K562 (cell line): ENCODE results near the gene CARD14. TPM values are rescaled to one million over a fixed set of nuclear protein-coding genes. Genes with fewer than 3 reads are reported as not detected.

Experiments
- ATAC-seq: fragments of 200-7000 bp; cut with Tn5 transposase; 3 replicates; pipeline ENCODE4 v1.9.1; 2020; ENCODE audit warnings: moderate library complexity
- BruUV-seq: library from RNA; stranded (reverse); fragments of 400-500 nt; replicated peaks from 2 replicates; lab custom pipeline; 2021; lab: Mats Ljungman, UMichigan
- CTCF ChIA-PET: fragments of 300-600 bp; formaldehyde crosslinking; extraction: SDS; loops from one replicate; lab custom pipeline; 2021; ENCODE audit warnings: low intra/inter-chr PET ratio; lab: Yijun Ruan, JAX
- POLR2A ChIA-PET: fragments of 300-600, 350-650 bp; sonication (Branson Sonifier 250); formaldehyde crosslinking; extraction: SDS; loops from one replicate; lab custom pipeline; 2021; ENCODE audit warnings: antibody characterized with exemption, inconsistent platforms; lab: Yijun Ruan, JAX
- DNase-seq, 4 experiments: peaks; one replicate each; pipeline versions ENCODE4 v3.0.0 to v3.0.0-alpha.2; 2011 to 2018; ENCODE audit warnings: low spot score in 3 of 4, mixed read lengths in 3 of 4; ENCODE audit errors: extremely low read depth in 1 of 4
- FAIRE-seq: peaks from 2 replicates; lab custom pipeline; 2011; peaks lifted over from hg19 to GRCh38; lab: Jason Lieb, UNC
- H2AFZ ChIP-seq: 2 replicates; pipeline ENCODE4 v1.6.0; 2011; ENCODE audit warnings: low read depth, low read length, control low read depth, inconsistent platforms
- H3K27ac ChIP-seq: fragments of 200-600 bp; 3 replicates; pipeline ENCODE4 v1.8.0; 2011; ENCODE audit warnings: low read depth, mild to moderate bottlenecking, control low read depth, inconsistent platforms, low read length, moderate library complexity, mixed read lengths; ENCODE audit errors: extremely low read depth
- H3K27me3 ChIP-seq, 2 experiments: fragments of 300-600 bp in 1 of 2; 2 replicates in 1 of 2; 3 replicates in 1 of 2; pipeline versions ENCODE4 v1.6.0 to v1.8.0; 2011; ENCODE audit warnings: inconsistent platforms in 2 of 2, low read length in 2 of 2, mild to moderate bottlenecking in 1 of 2, mixed read lengths in 1 of 2, moderate library complexity in 1 of 2; ENCODE audit not compliant: control insufficient read depth in 2 of 2, insufficient read depth in 2 of 2
- H3K36me3 ChIP-seq: fragments of 300-600 bp; 3 replicates; pipeline ENCODE4 v1.8.0; 2011; ENCODE audit warnings: mild to moderate bottlenecking, low read length, inconsistent platforms; ENCODE audit not compliant: control insufficient read depth, insufficient read depth
- H3K4me1 ChIP-seq, 2 experiments: fragments of 200-600 bp in 1 of 2; replicated peaks in 1 of 2; 2 replicates in 1 of 2; 3 replicates in 1 of 2; pipeline versions ENCODE4 v1.5.1 to v1.8.0; 2011; ENCODE audit warnings: inconsistent platforms in 2 of 2, low read length in 2 of 2, mild to moderate bottlenecking in 1 of 2, mixed read lengths in 1 of 2, moderate library complexity in 1 of 2; ENCODE audit not compliant: control insufficient read depth in 2 of 2, insufficient read depth in 2 of 2
- H3K4me2 ChIP-seq: 2 replicates; pipeline ENCODE4 v1.6.1; 2011; ENCODE audit warnings: low read length, control low read depth, inconsistent platforms, mixed read lengths; ENCODE audit not compliant: insufficient read depth
- H3K4me3 ChIP-seq: fragments of 200-600 bp; sonication (generic), shearing (Covaris generic); 2 replicates; pipeline ENCODE4 v1.5.1; 2016; ENCODE audit warnings: control low read depth, inconsistent platforms
- H3K79me2 ChIP-seq: fragments of 200-600 bp; 3 replicates; pipeline ENCODE4 v1.8.0; 2011; ENCODE audit warnings: low read length, inconsistent platforms; ENCODE audit not compliant: control insufficient read depth, insufficient read depth
- H3K9ac ChIP-seq, 2 experiments: 2 replicates each; pipeline versions ENCODE4 v1.6.0 to v1.6.1; 2011; ENCODE audit warnings: low read depth in 2 of 2, low read length in 2 of 2, control low read depth in 1 of 2, inconsistent platforms in 1 of 2, mild to moderate bottlenecking in 1 of 2, mixed read lengths in 1 of 2; ENCODE audit not compliant: insufficient read depth in 1 of 2
- H3K9me1 ChIP-seq: one replicate; pipeline ENCODE4 v1.6.0; 2011; ENCODE audit warnings: inconsistent platforms, mild to moderate bottlenecking, low read length, moderate library complexity; ENCODE audit not compliant: control insufficient read depth, insufficient read depth
- H3K9me3 ChIP-seq: replicated peaks from 2 replicates; pipeline ENCODE4 v1.5.1; 2011; ENCODE audit warnings: low read depth, low read length, inconsistent platforms; ENCODE audit not compliant: control insufficient read depth, insufficient read depth
- H4K20me1 ChIP-seq: replicated peaks from 2 replicates; pipeline ENCODE4 v1.6.1; 2011; ENCODE audit warnings: low read length, inconsistent platforms, mixed read lengths; ENCODE audit not compliant: control insufficient read depth, insufficient read depth
- ATF6 ChIP-seq: sonication (generic); formaldehyde crosslinking; IDR thresholded peaks from 2 replicates; pipeline ENCODE4 v1.4.0; 2020; ENCODE audit warnings: mild to moderate bottlenecking, missing genetic modification reagents
- CHAMP1 ChIP-seq: fragments of 450-650 bp; IDR thresholded peaks from 2 replicates; pipeline ENCODE4 v1.6.1; 2016; ENCODE audit warnings: mild to moderate bottlenecking
- ELF2 ChIP-seq: fragments of 250-450 bp; sonication (Bioruptor Pico); IDR thresholded peaks from 2 replicates; pipeline ENCODE4 v1.5.0; 2021; ENCODE audit warnings: mild to moderate bottlenecking
- EZH2 ChIP-seq: IDR thresholded peaks from 2 replicates; pipeline ENCODE4 v1.6.1; 2012; ENCODE audit warnings: low read depth, mild to moderate bottlenecking, inconsistent platforms, low read length, borderline replicate concordance
- FOXA1 ChIP-seq: fragments of 450-650 bp; IDR thresholded peaks from 2 replicates; pipeline ENCODE4 v1.6.1; 2016; ENCODE audit warnings: mild to moderate bottlenecking, borderline replicate concordance
- GATA2 ChIP-seq: sonication (generic); formaldehyde crosslinking; IDR thresholded peaks from 2 replicates; pipeline ENCODE4 v1.4.0; 2020; ENCODE audit warnings: mild to moderate bottlenecking, missing genetic modification reagents
- MAX ChIP-seq: sonication (generic); formaldehyde crosslinking; IDR thresholded peaks from 2 replicates; pipeline ENCODE4 v1.9.0; 2022; ENCODE audit warnings: mild to moderate bottlenecking, missing genetic modification reagents
- MCM7 ChIP-seq, 2 experiments: fragments of 450-650 bp; IDR thresholded peaks; 2 replicates each; pipeline ENCODE4 v1.6.1; 2016 to 2018
- RFX5 ChIP-seq: IDR thresholded peaks from 2 replicates; pipeline ENCODE4 v1.6.1; 2011; ENCODE audit warnings: low read depth, mild to moderate bottlenecking, improper control_type of control experiment, low read length
- SIN3A ChIP-seq, 2 experiments: fragments of 150-350 bp in 1 of 2; IDR thresholded peaks; 2 replicates each; pipeline ENCODE4 v1.6.1; 2011 to 2016; ENCODE audit warnings: borderline replicate concordance in 2 of 2, low read depth in 2 of 2, low read length in 2 of 2, mild to moderate bottlenecking in 2 of 2, moderate library complexity in 2 of 2; ENCODE audit not compliant: control insufficient read depth in 1 of 2
- SRSF7 ChIP-seq: fragments of 200-400 bp; formaldehyde crosslinking; optimal IDR thresholded peaks from 2 replicates; pipeline ENCODE3; 2017; ENCODE audit warnings: mild to moderate bottlenecking, low read depth, low read length
- TAF7 ChIP-seq: fragments of 450-650 bp; IDR thresholded peaks from 2 replicates; pipeline ENCODE4 v1.6.1; 2016; ENCODE audit warnings: missing genetic modification characterization, missing compliant biosample characterization
- TCF3 ChIP-seq: sonication (generic); formaldehyde crosslinking; IDR thresholded peaks from 2 replicates; pipeline ENCODE4 v1.4.0; 2020; ENCODE audit warnings: mild to moderate bottlenecking, missing genetic modification reagents
- ZNF263 ChIP-seq: sonication (generic); formaldehyde crosslinking; IDR thresholded peaks from 2 replicates; pipeline ENCODE4 v1.8.0; 2022; ENCODE audit warnings: mild to moderate bottlenecking, missing genetic modification reagents, borderline replicate concordance
- WGBS: fragments of 100-300 bp; shearing (Covaris generic); methylation state at CpG from one replicate; pipeline ENCODE4 v1.1.6; 2016; ENCODE audit warnings: low coverage, mixed read lengths; ENCODE audit not compliant: insufficient coverage; ENCODE audit errors: missing lambda C conversion rate; 5-methylcytosine and 5-hydroxymethylcytosine counted together
- in situ Hi-C: fragments of 300-500 bp; cut with MboI; formaldehyde crosslinking; loops from 4 replicates; pipeline ENCODE4 v1.15.0; 2018; ENCODE audit warnings: inconsistent platforms, mixed read lengths
- intact Hi-C: fragments of 100-400 bp; cut with micrococcal nuclease; formaldehyde crosslinking; loops from 2 replicates; pipeline ENCODE4 v1.14.2; 2022
- polyA plus RNA-seq, 8 experiments: library from polyadenylated mRNA; depleted of rRNA in 4 of 8; stranded (reverse) in 5 of 8; unstranded in 3 of 8; fragments of >200 nt; fragmentation: Nextera tagmentation in 2 of 8; fragmentation: Illumina TruSeq in 1 of 8; extraction: Ambion mirVana in 2 of 8; extraction: Trizol in 1 of 8; gene quantifications; 2 replicates each; pipeline versions ENCODE4 v1.2.1 to v1.2.3, GENCODE V29; 2011 to 2014; ENCODE audit warnings: inconsistent platforms in 1 of 8, missing spikeins in 1 of 8
- total RNA-seq, 7 experiments: library from RNA; depleted of rRNA in 6 of 7; stranded (reverse); fragments of >200 nt in 6 of 7; fragmentation: Illumina TruSeq in 2 of 7; extraction: Trizol in 2 of 7; gene quantifications; 2 replicates each; pipeline versions ENCODE4 v1.2.1 to v1.2.3, GENCODE V29; 2011 to 2021; ENCODE audit warnings: low replicate concordance in 1 of 7

CARD14 gene
- total and polyA plus RNA-seq, 9 of the 15 experiments (the other 6 are each of a cell fraction or from before 2014, with no cell fraction given): not detected

GRCh38 chr17:80227666-80228065 is 57.8 kb downstream of the CARD14 start:
- WGBS: 64% methylated on average over 11 of the region's 11 CpGs
- Histone ChIP-seq H3K79me2 (no peaks in the 10 kb centered on the region), H4K20me1 (no peaks in the 10 kb centered on the region), H3K9me1 (no peaks in the 10 kb centered on the region), H3K9me3 (no peaks in the 10 kb centered on the region), H3K27me3 (no peaks in the 10 kb centered on the region), H3K36me3 (no peaks in the 10 kb centered on the region), H3K4me2 (no peak overlapping the region), H3K9ac (no peak overlapping the region), H3K4me3 (no peak overlapping the region), H3K27ac (no peak overlapping the region), H3K4me1 (peaks cover 0 to 12% of the 10 kb centered on the region in 2 experiments; a peak in 2 of 5 replicates), H2AFZ (no peak overlapping the region)
- intact Hi-C loops (no loop called here), in situ Hi-C loops (no loop called here)
- CTCF ChIA-PET: no interaction called here
- POLR2A ChIA-PET: interaction anchor here (0.8 to 2.9 kb wide), 2 partner anchors 8 to 40 kb away, joined by 3 to 9 read pairs; no protein-coding TSS in a partner anchor
- FAIRE-seq: no peak
- no peak for ATAC-seq
- no peak for DNase-seq
- no TSS peak for BruUV-seq
- no peak for TF ChIP-seq MAX (CRISPR knock-in tag)
- TF ChIP-seq TAF7 (tag): no peak
- no peak for TF ChIP-seq ZNF263 (CRISPR knock-in tag)
- no peak for TF ChIP-seq ELF2 (CRISPR knock-in tag)
- no peak for TF ChIP-seq EZH2
- no peak for TF ChIP-seq RFX5
- TF ChIP-seq CHAMP1: no peak
- no peak for TF ChIP-seq GATA2 (CRISPR knock-in tag)
- no peak for TF ChIP-seq SIN3A (IDR thresholded peaks at IDR 0.05; ENCODE audit: borderline replicate concordance in 2 of 2, control insufficient read depth in 1 of 2, low read depth in 2 of 2, low read length in 2 of 2)
- no peak for TF ChIP-seq FOXA1
- TF ChIP-seq MCM7 (IDR thresholded peaks at IDR 0.05): no peak
- no peak for TF ChIP-seq ATF6 (CRISPR knock-in tag)
- TF ChIP-seq SRSF7: no peak
- no peak for TF ChIP-seq TCF3 (CRISPR knock-in tag)
